HG02840 (cell line): ENCODE results near the gene MCHR1.

Experiments
- ATAC-seq: cut with Tn5 transposase; IDR thresholded peaks from one replicate; pipeline ENCODE4 v1.9.1; 2021; ENCODE audit warnings: mild to moderate bottlenecking, moderate library complexity, moderate number of reproducible peaks; ENCODE audit not compliant: unreplicated experiment, low FRiP score

MCHR1 gene

GRCh38 chr22:40720538-40721256 is 41.4 kb downstream of the MCHR1 start:
- no peak for ATAC-seq

- ATAC-seq, result no peak
Measured at GRCh38 chr22:40721266-40721665, 42.0 kb downstream of the MCHR1 start.

GRCh38 chr22:40723396-40723933 is 44.2 kb downstream of the MCHR1 start:
- ATAC-seq, result no peak

GRCh38 chr22:40726514-40726913 is 47.2 kb downstream of the MCHR1 start:
- no peak for ATAC-seq

- no peak for ATAC-seq
Measured at GRCh38 chr22:40727070-40727963, 48.0 kb downstream of the MCHR1 start.

GRCh38 chr22:40727964-40728615 is 48.8 kb downstream of the MCHR1 start:
- no peak for ATAC-seq

- no peak for ATAC-seq
Measured at GRCh38 chr22:40728731-40729189, 49.5 kb downstream of the MCHR1 start.

- no peak for ATAC-seq
Measured at GRCh38 chr22:40729284-40729683, 50.0 kb downstream of the MCHR1 start.
